GF-D8 (cell line): ENCODE results near the gene KLK1.
A peak's percentile ranks its signal among the peaks of the same experiment; 100 is the strongest.
"Not testable (repeated sequence)": the region's sequence is repeated elsewhere in the genome, so short reads cannot be mapped to it uniquely, and the experiment has no call there.

Experiments
- DNase-seq: peaks from one replicate; lab custom pipeline; 2025; lab: John Stamatoyannopoulos, UW

KLK1 gene

DNA sequence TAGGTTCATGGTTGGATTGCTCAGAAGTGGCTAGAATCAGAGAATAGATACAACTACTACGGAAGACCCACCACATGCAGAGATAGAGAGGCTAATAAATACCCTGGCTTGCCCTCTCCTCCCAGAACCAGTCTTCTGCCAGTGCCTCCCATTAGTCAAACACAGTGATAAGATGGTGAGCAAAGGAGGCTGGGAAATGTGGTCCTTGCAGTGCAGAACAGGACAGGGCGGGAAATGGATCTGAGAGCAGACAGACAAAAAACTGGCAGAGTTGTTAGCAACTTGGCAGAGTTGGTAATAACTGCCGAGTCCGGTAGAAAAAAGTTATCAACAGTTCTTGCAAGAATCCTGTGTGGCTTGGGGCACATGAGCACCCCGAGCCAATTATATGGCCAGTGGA lies 8.7 kb downstream of the KLK1 start:
- DNase-seq = no peak

DNA sequence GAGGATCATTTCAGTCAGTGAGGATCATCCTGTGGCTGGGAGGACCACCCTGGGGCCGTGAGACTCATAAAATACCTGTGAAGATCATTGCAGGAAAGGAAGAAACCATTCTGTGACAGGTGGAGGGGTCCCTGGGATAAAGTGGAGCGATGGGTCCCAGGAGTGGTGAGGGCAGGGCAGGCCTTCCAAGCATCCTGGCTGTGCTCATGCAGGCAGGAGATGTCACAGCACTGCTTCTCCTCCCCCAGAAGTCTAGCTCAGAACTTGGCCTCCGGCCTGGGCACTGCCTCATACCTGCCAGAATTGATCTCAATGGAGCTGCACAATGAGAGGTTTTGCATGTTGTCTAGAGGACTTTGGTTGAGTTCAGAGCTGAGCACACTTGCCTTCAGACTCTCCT lies 11.1 kb downstream of the KLK1 start:
- no peak for DNase-seq

GRCh38 chr19:50811622-50812238 lies 11.9 kb downstream of the KLK1 start:
- not testable (repeated sequence) for DNase-seq

DNA sequence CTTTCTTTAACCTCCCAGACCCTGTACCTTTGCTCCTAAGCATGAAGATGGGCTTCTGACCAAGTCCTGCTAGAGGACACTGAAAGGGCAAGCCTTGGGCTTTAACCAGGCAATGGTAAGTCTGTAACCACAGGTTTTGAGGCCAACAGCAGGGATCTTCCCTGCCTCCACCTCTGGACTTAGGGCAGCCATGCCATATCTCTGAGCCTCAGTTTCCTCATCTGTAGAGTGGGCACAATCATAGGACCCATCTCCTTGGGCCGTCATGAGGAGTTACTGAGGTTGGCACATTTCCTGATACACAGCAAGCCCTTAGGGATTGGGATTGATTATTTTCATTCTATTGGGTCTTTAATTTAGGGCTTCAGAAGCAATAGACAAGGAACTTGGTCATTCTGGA lies 14.7 kb downstream of the KLK1 start:
- no peak for DNase-seq

DNA sequence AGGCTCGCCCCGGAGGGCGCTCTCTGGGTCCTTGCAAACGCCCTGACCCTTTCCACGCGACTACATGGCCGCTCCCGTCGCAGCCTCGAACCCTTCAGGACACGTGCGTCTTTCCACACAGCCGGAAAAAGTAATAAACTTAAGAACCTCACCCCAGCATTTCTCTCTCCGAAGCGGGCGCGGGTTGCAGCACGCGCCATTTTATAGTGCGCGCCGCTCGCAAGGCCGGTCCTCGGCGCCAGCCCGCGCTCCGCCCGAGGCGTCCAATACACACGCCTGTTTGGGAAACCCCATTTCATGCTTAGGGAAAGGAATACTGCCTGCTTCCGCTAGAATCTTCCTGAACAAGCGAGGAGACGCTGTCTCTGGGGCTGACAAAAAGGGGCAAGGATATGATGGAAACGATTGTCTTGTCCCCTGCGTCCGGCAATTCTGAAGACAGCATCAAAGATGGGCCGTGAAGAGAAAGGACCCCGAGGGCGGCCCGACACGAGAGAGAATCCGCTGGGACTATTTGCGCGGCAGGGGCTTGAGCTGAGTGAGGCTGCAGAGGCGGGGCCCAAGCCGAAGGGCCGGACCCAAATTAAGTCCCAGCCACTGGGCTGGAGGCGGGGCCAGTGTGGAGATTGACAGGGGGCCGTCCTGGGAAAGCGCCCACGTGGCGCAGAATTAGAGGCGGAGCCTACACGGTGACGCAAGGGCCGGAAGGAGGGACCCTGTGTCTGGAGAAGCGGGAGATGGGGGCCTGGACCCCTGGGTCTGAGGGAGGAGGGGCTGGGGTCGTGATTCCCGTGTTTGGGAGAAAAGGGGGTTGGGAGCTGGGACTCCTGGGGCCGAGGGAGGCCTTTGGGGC lies 18.9 kb downstream of the KLK1 start:
- peak; percentile 97 for DNase-seq

- no peak for DNase-seq
Observed at GRCh38 chr19:50803633-50804419, 19.8 kb downstream of the KLK1 start.

DNA sequence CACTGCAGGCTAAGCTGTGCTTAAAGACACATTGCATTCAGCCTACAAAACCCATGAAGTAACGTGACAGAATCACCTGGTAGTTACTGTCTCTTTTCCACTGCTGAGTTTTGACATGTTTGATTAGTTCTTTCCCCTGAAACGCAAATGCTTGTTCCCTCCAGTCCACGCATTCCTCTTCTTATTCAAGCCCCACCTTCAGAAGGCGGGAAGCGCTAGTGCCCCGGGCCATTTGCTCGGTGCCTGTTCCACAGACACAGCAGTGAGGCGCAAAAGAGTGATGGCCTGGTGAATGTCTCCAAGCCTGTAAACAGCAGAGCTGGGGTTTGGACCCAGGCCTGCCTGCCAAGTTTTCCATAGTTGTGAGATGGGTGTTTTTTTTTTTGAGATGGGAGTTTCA lies 22.5 kb downstream of the KLK1 start:
- DNase-seq = no peak

GRCh38 chr19:50799547-50799851 lies 24.1 kb downstream of the KLK1 start:
- DNase-seq = no peak

DNA sequence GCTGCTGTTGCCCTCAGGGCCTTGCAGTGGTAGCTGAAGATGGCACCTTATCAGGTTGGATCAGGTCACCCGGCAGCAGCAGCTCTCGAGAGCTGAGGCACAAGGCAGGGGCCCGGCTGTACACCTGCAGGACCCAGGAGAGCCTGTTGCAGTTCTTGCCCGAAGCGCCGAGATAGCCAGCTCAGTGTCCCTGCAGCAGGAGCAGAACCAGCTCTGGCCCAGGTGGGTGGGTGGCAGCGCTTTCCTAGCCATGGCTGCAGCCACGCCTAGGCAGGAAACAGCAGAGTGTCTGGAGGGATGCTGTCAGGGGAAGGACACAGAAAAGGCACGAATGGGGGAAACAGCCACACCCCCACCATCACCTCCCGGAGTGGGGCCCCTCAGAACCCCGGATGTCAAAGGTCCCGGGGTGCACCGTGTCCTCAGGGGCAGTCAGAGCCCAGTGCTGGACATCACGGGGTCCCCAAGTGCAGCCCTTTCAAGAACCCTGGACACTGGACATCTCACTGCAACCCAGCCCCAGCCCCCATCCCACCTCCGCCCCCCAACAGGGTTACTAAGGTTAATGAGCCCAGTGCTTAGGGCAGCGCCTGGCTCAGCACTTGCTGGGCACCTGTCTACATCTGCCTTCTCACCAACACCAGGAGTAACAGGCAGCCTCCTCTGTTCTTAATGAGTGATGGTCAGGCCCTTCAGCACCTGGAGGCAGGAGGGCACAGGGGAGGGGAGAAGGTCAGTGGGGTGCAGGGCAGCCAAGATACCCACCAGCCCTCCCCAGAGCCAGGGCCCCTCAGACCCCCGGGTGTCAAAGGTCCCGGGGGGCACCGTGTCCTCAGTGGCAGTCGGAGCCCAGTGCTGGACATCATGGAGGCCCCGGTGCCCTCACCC lies 24.7 kb downstream of the KLK1 start:
- DNase-seq = no peak

- no peak for DNase-seq
Observed at GRCh38 chr19:50797781-50798658, 25.6 kb downstream of the KLK1 start.

DNA sequence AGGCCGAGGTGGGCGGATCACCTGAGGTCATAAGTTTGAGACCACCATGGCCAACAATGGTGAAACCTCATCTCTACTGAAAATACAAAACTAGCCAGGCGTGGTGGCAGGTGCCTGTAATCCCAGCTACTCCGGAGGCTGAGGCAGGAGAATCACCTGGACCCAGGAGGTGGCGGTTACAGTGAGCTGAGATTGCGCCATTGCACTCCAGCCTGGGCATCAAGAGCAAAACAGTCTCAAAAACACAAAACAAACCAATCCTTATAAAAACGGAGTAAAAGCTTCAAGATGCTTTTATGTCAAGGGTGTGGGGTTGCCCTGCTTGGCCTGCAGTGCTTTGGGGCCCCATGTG lies 26.2 kb downstream of the KLK1 start:
- no peak for DNase-seq

DNA sequence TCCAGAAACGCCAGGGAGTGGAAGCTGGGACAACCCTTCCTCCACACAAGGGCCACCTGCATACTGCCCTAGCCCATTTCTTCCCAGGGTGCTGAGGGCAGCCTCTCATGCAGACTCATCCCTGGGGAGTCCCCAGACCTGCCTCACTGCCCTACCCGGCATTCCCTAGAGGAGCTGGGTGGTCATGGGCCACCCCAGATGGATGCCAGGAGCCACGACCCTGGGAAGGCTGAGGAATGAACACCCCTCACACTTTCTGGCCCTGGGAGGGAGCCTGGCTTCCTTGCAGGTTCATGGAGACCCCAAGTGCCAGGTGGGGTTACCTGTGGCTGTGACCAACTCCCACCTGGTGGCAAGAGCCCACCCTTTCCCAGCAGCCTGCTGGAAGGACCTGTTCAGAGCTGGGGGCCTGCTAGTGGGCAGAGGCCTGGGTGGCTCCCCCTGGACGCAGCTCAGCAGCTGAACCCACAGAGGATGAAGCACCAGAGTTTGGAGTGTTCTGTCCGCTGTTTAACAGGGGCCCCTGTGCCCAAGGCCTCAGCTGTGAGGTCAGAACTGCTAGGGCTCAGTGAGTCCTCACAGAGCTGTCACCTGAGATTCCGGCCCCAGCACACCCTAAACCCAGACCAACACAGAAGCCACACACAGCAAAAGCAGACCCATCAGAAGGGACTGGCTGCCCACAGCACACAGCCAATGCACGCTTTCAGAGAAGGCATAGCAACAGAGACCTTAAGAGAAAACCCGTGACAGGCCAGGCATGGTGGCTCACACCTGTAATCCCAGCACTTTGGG lies 26.8 kb downstream of the KLK1 start:
- no peak for DNase-seq

DNA sequence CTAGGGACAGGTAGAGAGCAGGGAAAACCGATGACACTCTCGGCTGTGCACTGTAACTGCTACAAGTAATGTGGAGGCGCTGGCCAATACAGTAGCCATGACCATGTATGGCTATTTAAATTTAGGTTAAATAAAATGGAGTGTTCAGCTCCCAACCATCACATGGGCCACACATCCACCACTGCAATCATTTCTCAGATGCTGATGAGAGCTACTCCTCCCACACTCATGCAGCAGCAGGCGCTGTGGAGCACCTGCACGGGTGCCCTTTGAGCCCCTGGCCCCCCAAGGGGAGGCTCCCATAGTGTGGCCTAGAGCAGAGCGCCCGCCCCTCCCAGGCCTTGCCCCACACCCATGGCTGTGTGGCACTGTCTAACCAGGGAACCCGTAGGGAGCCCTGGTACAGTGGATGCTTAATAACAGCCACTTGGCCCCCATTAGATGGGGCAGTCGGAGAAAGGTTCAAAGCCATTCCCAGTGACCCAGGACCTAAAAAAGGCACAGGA lies 27.4 kb downstream of the KLK1 start:
- no peak for DNase-seq

- no peak for DNase-seq
Observed at GRCh38 chr19:50795664-50796073, 27.9 kb downstream of the KLK1 start.

DNA sequence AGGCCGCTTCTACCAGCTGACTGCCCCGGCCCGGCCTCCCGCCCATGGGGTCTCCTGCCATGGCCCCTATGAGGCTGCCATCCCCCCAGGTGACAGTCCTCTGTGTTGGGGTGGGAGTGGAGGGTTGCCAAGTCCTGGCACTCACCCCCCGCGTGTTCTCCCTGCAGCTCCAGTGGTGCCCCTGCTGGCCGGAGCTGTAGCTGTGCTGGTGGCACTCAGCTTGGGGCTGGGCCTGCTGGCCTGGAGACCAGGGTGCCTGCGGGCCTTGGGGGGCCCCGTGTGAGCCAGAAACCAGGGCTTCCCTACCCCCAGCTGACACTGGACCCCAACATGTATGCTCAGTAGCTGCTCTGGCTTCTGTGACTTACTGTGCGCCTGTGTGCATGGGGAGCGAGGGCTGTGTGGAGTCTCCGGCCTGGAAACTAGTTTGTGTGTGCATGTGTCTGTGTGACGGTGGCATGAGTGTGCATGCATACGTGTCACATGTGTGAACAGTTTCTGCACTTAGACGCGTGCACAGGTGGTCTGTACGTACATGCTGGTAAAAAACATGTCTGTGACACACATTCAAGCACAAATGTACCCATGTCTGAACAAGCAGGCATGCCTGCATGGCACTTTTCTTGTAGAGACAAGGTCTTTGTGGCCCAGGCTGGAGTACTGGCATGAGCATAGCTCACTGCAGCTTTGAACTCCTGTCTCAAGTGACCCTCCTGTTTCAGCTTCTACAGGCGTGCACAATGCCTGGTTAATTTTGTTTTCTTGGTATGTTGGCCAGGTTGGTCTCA lies 28.5 kb downstream of the KLK1 start:
- no peak for DNase-seq

DNA sequence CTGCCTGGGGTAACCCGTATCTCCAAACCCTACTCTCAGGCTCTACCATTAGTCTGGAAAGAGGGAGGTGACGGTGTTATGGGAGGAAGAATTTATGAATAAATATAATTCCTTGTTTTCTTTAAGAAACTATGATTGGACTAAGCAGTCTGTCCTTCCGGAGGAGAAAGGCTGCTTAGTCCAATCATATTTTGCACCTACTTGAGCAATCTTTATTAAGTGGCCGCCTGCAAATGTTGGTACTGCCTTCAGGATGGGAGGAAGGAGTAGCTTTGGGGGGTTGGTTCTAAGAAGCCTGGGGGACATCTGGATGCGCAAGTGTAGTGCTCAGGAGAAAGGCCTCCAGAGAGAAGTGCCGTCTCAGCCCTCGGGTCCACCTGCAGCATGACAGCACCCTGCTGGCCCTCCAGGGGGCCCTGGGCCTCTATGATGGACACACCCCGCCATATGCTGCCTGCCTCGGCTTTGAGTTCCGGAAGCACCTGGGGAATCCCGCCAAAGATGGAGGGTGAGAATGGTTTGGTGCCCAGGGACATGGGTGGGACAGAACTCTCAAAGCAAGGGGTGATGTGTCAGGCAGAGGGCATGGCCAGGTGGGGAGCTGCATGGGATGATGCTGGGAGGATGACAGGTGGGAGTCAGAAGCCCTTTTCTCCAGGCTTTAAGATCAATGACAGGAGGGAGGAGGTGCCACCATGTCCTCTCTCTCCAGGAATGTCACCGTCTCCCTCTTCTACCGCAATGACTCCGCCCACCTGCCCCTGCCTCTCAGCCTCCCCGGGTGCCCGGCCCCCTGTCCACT lies 29.3 kb downstream of the KLK1 start:
- no peak for DNase-seq

- no peak for DNase-seq
Observed at GRCh38 chr19:50793558-50794065, 30.0 kb downstream of the KLK1 start.
